ENCODE measurements around the gene PLCD1.
"Not testable (repeated sequence)": the region's sequence is repeated elsewhere in the genome, so short reads cannot be mapped to it uniquely, and the experiment has no call there.

The PLCD1 gene

GRCh38 chr3:37984051-37984450 is 45.4 kb downstream of the PLCD1 start:
- no peak for DNase-seq

GRCh38 chr3:37982331-37982730 is 47.1 kb downstream of the PLCD1 start:
- no peak for DNase-seq

GRCh38 chr3:37981348-37981664 is 48.1 kb downstream of the PLCD1 start:
- no peak for DNase-seq

GRCh38 chr3:37980462-37981347 is 48.7 kb downstream of the PLCD1 start:
- no peak for DNase-seq

GRCh38 chr3:37979541-37980461 is 49.6 kb downstream of the PLCD1 start:
- DNase-seq = no peak

- DNase-seq = peak; percentile 84
Measured at GRCh38 chr3:37974121-37975083, 55.0 kb downstream of the PLCD1 start.

GRCh38 chr3:37973246-37974054 is 56.0 kb downstream of the PLCD1 start:
- no peak for DNase-seq

GRCh38 chr3:37972056-37972455 is 57.4 kb downstream of the PLCD1 start:
- not testable (repeated sequence) for DNase-seq

- no peak for DNase-seq
Measured at GRCh38 chr3:37971467-37971866, 58.0 kb downstream of the PLCD1 start.

GRCh38 chr3:37970802-37971201 is 58.6 kb downstream of the PLCD1 start:
- no peak for DNase-seq

- DNase-seq = no peak
Measured at GRCh38 chr3:37969596-37970100, 59.8 kb downstream of the PLCD1 start.

GRCh38 chr3:37968813-37969595 is 60.4 kb downstream of the PLCD1 start:
- no peak for DNase-seq

- no peak for DNase-seq
Measured at GRCh38 chr3:37968199-37968598, 61.2 kb downstream of the PLCD1 start.

GRCh38 chr3:37967260-37967881 is 62.1 kb downstream of the PLCD1 start:
- DNase-seq = peak; percentile 74

- DNase-seq = no peak
Measured at GRCh38 chr3:37964716-37965115, 64.7 kb downstream of the PLCD1 start.

GRCh38 chr3:37964146-37964545 is 65.3 kb downstream of the PLCD1 start:
- no peak for DNase-seq

GRCh38 chr3:37963635-37964034 is 65.8 kb downstream of the PLCD1 start:
- no peak for DNase-seq

- no peak for DNase-seq
Measured at GRCh38 chr3:37963016-37963415, 66.4 kb downstream of the PLCD1 start.

GRCh38 chr3:37961622-37962431 is 67.6 kb downstream of the PLCD1 start:
- no peak for DNase-seq
